ENCODE measurements around the gene PTGFRN.
"Not testable (repeated sequence)": the region's sequence is repeated elsewhere in the genome, so short reads cannot be mapped to it uniquely, and the experiment has no call there.

PTGFRN gene

DNA sequence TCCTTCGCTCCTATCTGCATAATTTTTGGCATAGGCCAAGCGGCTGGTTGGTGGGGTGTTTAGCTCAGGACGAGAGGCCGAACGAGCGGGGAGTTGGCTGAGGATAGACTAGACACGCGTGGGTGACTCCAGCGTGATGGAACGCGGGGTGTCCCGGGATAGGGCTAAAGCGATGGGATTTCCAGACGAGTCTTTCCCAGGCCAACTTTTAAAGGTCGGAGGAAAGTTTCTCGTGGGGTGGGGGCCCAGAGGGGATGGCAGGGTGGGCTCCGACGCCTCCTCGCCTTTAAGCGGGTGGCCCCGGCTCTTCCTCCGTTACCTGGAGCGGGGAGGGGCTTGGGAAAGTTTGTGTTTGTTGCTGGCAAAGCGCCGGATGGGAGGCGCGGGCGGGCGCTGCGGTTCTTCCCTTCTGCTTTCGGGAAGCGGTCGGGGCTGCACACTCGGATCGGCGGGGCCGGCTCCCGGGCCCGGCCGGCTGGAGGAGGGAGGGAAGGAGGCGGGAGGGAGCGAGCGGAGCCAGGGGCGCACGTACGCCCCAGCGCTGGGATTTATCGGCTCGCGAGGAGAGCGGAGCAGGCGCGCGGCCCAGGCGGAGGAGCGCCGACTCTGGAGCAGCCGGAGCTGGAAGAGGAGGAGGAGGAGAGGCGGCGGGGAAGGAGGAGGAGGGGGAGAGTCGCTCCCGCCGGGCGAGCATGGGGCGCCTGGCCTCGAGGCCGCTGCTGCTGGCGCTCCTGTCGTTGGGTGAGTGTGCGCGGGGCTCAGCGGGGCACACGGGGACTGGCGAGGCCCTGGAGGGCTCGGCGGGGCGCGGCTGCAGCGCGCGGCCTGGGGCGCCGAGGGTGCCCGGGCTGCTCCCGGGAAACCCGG lies at the start of gene PTGFRN:
Gene PTGFRN (plus strand): TSS at position 405 of the 867 bp plus-strand sequence. CDS start 288 bp downstream, at position 693.
- peak; percentile 28 for DNase-seq

DNA sequence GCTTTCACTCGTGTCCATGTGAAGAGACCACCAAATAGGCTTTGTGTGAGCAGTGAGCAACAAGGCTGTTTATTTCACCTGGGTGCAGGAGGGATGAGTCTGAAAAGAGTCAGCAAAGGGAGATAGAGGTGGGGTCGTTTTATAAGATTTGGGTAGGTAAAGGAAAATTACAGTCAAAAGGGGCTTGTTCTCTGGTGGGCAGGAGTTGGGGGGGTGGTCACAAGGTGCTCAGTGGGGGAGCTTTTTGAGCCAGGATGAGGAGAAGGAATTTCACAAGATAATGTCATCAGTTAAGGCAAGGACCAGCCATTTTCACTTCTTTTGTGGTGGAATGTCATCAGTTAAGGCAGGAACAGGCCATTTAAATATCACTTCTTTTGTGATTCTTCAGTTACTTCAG lies 49.5 kb upstream of the PTGFRN start:
- not testable (repeated sequence) for DNase-seq

- DNase-seq: no peak
Measured at GRCh38 chr1:116861137-116861536, 48.6 kb upstream of the PTGFRN start.

DNA sequence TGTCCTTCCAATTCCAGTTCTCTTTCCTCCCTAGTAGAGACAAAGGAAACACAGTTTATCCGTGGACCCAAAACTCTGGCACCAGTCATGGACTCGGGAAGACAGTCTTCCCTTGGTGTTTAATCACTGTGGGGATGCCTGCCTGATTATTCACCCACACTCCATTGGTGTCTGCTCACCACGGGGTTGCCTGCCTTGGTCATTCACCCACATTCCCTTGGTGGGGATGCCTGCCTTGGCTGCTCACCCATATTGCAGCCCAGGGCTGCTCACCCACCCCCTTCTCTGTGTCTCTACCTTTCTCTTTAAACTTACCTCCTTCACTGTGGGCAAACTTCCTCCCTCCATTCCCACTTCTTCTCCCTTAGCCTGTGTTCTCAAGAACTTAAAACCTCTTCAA lies 46.7 kb upstream of the PTGFRN start:
- not testable (repeated sequence) for DNase-seq

GRCh38 chr1:116866478-116866877 lies 43.2 kb upstream of the PTGFRN start:
- not testable (repeated sequence) for DNase-seq

GRCh38 chr1:116868385-116868784 lies 41.3 kb upstream of the PTGFRN start:
- DNase-seq: no peak

GRCh38 chr1:116869611-116870010 lies 40.1 kb upstream of the PTGFRN start:
- DNase-seq: no peak

- DNase-seq: no peak
Measured at GRCh38 chr1:116870300-116870699, 39.4 kb upstream of the PTGFRN start.

DNA sequence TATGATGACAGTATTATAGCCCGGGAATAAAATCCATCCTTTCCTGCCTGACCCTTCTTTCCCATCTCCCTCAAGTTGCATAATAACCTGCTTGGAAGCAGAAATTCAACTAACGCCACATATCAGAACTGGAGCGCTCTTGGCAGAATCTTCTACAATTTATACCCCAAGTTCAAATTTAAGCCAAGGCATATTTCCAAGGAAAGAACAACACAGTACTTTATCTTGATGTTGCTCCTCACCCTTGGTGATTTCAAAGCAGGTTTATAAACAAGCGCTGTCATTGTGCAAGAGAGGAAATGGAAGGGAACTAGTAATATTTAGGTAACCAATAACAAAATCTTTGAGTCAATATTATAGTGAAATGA lies 38.0 kb upstream of the PTGFRN start:
- DNase-seq: no peak

DNA sequence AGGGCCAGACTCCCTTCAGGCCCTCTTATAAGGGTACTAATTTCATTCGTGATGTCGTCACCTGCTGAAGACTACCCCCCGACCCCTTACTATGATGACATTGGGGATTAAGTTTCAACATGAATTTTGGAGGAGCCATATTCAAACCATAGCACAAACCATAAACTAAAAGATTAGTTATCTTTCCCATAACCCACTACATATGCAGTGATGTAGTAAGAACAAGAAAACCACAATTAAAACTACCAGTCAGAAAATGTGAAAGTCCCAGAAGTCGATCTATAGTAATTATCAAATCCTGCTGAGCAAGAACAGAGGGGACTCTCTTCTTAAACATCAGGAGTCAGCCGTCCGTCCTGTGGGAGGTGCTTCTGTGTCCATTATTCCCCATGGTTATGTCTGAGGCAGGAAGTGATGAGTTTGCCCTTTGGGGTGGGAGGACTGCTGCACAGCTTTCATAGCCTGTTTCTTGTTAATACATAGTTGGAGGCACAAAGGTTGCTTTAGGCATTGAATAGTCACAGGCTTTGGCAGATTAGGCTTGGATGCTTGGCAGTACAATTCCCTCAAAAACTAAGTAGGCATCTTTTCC lies 35.9 kb upstream of the PTGFRN start:
- peak; percentile 25 for DNase-seq

GRCh38 chr1:116874733-116875249 lies 34.9 kb upstream of the PTGFRN start:
- DNase-seq: no peak

- no peak for DNase-seq
Measured at GRCh38 chr1:116875391-116875790, 34.3 kb upstream of the PTGFRN start.

DNA sequence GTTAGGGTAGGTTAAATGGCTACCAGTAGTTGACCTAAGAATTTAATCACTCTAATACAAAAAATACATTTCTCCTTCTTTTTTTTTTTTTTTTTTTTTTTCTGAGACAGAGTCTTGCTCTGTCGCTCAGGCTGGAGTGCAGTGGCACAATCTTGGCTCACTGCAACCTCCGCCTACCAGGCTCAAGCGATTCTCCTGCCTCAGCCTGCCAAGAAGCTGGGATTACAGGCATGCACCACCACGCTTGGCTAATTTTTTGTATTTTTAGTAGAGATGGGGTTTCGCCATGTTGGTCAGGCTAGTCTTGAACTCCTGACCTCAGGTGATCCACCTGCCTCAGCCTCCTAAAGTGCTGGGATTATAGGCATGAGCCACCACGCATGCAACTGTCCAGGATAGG lies 33.8 kb upstream of the PTGFRN start:
- DNase-seq: not testable (repeated sequence)

DNA sequence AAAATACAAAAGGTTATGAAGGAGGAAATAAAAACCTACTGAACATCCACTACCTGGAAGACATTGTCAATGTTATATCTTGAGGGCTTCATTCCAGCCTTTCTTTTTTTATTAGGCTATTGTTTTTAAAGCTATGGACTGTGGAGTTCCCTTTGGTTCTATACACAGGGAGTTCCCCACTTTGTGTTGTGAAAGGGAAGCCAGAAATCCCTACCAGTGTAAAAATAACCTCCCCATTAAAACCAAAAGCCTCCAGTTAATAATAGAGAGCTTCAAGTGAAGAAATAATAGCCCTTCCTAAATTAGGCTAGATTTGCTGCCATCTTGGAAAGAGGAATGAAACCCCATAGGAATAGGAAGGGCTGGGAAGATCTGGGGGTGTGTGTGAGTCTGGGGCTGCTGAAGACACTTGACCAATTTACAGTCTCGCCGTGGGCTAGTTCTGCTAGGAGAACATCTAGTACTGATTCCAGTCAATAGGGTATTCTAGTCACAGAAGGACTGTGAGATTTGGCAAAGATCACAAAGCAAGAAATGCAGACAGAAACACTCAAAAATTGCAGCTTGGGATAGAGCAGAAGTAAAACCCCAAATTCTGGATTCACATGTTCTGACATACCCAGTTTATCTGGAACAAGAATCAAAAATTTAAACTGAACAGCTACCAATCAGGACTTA lies 32.4 kb upstream of the PTGFRN start:
- DNase-seq: no peak

DNA sequence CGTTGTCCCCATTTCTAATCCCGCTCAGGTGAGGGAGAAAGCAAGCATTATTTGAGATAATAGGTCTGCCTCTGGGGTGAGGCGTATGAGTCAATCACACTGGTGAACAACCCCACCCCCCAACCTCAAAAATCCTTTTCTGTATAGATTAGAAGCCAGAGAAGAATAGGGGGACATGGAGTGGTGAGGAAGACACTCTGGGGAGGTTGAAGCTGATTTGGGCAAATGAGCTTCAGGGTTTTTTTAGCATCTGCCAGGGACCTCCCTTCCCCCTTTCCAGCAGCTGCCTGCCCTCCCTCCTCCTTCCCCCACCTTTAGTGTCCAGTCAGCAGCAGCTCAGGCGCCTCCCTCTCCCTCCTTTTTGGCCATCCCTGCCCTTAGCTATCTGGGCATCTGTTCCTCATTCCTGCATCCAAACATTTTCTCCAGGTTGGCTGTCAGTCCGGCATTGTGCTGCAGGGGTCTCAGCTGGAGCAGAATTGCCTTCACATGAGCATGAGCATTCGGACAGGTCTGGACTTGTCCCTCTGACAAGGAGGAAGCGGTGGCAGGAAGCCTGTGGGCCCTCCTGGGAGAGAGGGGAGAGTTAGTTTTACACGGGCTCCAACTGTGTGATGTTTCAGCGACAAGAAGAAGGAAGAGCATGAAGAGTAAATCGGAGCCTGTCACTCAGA lies 30.8 kb upstream of the PTGFRN start:
- DNase-seq: peak; percentile 33

DNA sequence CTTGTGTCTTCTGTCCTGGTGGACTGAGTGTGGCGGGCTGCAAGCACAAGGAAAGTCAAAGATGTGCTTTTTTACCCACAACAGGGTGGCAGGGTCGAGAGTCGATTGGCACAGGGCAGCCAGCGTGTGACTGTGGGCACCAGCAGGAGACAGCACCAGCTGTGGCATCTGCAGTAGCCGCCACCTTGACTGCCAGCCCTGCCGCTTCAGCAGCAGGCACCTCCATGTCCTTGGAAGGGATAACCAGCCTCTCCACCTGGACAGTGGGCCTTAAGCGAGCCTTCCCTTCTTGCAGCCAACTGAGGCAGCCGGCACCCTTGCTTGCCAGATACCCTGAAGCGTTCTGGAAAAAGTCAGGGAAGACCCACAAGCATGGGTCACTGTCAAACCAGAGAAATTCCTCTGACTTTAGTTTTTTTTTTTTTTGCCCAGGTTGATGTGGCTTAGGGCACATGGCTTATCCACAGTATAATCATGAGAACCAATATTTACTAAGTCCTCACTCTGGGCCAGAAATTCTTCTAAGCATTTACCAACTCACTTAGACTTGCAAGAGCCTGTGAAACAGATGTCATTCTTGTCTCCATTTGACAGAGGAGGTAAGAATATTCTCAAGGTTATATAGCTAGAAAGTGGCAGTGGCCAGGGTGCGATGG lies 30.1 kb upstream of the PTGFRN start:
- no peak for DNase-seq

- DNase-seq: no peak
Measured at GRCh38 chr1:116880917-116881316, 28.8 kb upstream of the PTGFRN start.

DNA sequence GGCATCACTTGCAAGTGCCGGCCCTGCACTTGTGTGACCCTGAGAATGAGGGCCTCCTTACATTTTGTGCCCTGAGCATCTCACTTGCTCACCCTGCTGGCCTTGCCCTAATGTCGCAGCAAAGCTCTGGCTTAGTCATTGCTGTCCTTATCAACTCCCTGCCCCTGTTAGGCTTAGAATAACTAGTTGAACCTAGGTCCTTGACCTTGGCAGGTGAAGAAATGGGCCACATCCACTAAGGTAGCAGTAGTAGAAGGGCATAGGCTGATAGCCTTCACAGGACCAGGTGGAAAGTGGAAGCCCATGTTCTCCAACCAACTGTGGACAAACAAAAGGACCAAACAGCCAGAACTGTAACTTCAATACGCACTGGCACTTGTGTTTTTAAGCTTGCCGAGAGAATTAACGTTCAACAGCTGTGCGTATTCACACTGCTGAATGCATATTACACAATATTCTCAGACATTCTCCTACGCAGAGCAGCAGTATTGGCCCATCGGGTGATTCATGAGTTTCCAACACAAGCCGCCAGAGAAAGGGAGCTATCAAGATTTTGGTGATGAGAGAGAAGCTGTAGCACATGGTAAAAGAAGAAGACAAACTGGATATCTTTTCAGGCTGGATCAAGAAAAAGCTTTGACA lies 27.7 kb upstream of the PTGFRN start:
- peak; percentile 69 for DNase-seq

GRCh38 chr1:116882866-116883265 lies 26.9 kb upstream of the PTGFRN start:
- no peak for DNase-seq

DNA sequence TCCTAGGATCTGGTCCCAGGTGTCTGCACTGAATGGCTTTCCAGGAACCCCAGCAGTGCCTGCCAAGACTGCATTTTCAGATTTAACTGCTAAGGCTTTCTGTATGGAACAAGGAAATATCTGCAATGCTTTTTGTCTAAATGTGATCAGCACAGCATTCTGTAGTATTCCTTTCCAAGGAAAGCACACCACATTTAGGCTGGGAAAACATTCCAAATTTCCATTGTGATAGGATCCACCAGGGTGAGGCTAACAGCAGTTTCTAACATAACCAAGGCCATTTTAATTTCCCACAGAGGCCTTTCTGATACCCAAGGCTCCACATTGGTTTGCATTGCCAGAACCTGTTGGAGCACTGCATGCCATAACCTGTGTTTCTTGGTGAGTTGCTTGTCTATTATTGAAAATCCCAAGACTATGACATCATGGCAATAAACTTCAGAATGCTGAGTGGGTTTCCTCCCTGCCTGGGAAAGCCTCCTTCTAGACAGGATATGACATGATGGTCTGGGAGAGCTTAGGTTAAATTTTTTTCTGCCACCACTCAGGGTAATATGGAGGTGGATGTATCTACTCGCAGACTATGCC lies 23.3 kb upstream of the PTGFRN start:
- no peak for DNase-seq

DNA sequence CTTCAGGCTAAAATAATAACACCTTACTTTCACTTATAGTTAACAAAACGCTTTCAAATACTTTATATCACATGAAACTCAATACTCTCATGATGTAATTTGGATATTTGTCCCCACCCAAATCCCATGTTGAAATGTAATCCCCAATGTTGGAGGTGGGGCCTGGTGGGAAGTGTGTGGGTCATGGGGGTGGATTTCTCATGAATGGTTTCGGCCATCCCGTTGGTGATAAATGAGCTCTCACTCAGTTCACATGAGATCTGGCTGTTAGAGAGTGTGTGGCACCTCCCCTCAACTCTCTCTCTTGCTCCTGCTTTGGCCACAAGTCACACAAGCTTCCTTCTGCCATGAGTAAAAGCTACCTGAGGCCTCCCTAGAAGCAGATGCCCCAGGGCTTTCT lies 22.5 kb upstream of the PTGFRN start:
- DNase-seq: no peak

GRCh38 chr1:116889380-116889779 lies 20.3 kb upstream of the PTGFRN start:
- no peak for DNase-seq

Data from activated CD4-positive, alpha-beta T cell treated with anti-CD3 and anti-CD28 coated beads, Interleukin-2, Interleukin-6, amounts not matched to agents 100 ng/mL and 50 ng/mL, durations not matched to agents 16 hours and 8 hours (primary cell).